Upper lobe of right lung (tissue), 1 donor: ENCODE measurements around the gene DCTD. TPM values are rescaled to one million over a fixed set of nuclear protein-coding genes. Genes with fewer than 3 reads are reported as not detected.

Experiments used
- ATAC-seq: fragments of 200-7000 bp; cut with Tn5 transposase; one replicate; pipeline ENCODE4 v1.9.1; 2020; ENCODE audit warnings: mild to moderate bottlenecking, moderate library complexity
- DNase-seq: peaks from one replicate; pipeline ENCODE4 v3.0.0-alpha.2; 2020
- H3K27ac ChIP-seq: fragments of 200-600 bp; one replicate; pipeline ENCODE4 v1.8.0; 2022
- H3K27me3 ChIP-seq: fragments of 200-600 bp; one replicate; pipeline ENCODE4 v1.8.0; 2022; ENCODE audit warnings: mild to moderate bottlenecking
- H3K36me3 ChIP-seq: fragments of 200-600 bp; one replicate; pipeline ENCODE4 v1.8.0; 2022
- H3K4me1 ChIP-seq: fragments of 200-600 bp; one replicate; pipeline ENCODE4 v1.8.0; 2022
- H3K4me3 ChIP-seq: fragments of 200-600 bp; one replicate; pipeline ENCODE4 v1.8.0; 2022; ENCODE audit warnings: mild to moderate bottlenecking
- H3K9me3 ChIP-seq: fragments of 200-600 bp; one replicate; pipeline ENCODE4 v1.8.0; 2022
- CTCF ChIP-seq: fragments of 200-600 bp; IDR thresholded peaks from one replicate; pipeline ENCODE4 v1.8.0; 2022; ENCODE audit warnings: antibody characterized with exemption
- intact Hi-C: fragments of 100-400 bp; cut with DNase I; formaldehyde crosslinking; loops from one replicate; pipeline ENCODE4 v1.11.0; 2022
- total RNA-seq: library from RNA; stranded (reverse); fragmentation: NEBNext Ultra II Directional; extraction: Animal tissue kit (Norgen Biotek cat#: 25700); gene quantifications from one replicate; pipeline ENCODE4 v1.2.1, GENCODE V29; 2021
- donor health status: DM: no; HTN: yes; CAD: no; lungs with severe emphysema.

Gene DCTD
- total RNA-seq, 1 donor from 2014 or later = 88.6 TPM

- no peak for TF ChIP-seq CTCF
- ATAC-seq = no peak
- no peak overlapping the region for H3K4me3 ChIP-seq
- intact Hi-C loops = no loop called here
- H3K27me3 ChIP-seq = no peaks in the 10 kb centered on the region
- no peaks in the 10 kb centered on the region for H3K9me3 ChIP-seq
- H3K27ac ChIP-seq = no peak overlapping the region
- H3K4me1 ChIP-seq = peaks cover 14% of the 10 kb centered on the region
- DNase-seq = no peak
- H3K36me3 ChIP-seq = peaks cover 65% of the 10 kb centered on the region
Measured at GRCh38 chr4:182913621-182914020, 3.6 kb downstream of the DCTD start.

GRCh38 chr4:182913036-182913435 lies 4.2 kb downstream of the DCTD start:
- Histone ChIP-seq H3K36me3 (peaks cover 70% of the 10 kb centered on the region), H3K4me3 (no peak overlapping the region), H3K4me1 (peaks cover 8% of the 10 kb centered on the region), H3K9me3 (no peaks in the 10 kb centered on the region), H3K27ac (no peak overlapping the region), H3K27me3 (no peaks in the 10 kb centered on the region)
- DNase-seq (no peak), ATAC-seq (no peak)
- intact Hi-C loops = no loop called here
- TF ChIP-seq CTCF = no peak

DNA sequence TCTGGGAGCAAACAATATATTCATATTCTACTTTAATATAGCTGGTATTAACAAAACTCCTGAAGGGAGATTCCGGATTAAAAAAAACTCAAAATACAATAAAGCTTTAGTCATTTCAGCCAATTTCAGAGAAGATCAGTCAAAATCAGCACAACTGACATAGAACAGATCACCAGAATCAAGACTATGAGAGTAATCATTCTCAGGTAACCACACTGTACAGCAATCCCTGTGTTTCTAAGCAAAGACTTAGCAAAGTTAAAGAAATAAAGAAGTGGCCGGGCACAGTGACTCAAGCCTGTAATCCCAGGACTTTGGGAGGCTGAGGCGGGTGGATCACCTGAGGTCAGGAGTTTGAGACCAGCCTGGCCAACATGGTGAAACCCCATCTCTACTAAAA lies 9.1 kb downstream of the DCTD start:
- Histone ChIP-seq H3K36me3 (peaks cover 66% of the 10 kb centered on the region), H3K27ac (no peak overlapping the region), H3K27me3 (no peaks in the 10 kb centered on the region), H3K4me3 (no peak overlapping the region), H3K4me1 (no peaks in the 10 kb centered on the region), H3K9me3 (no peaks in the 10 kb centered on the region)
- no peak for ATAC-seq
- intact Hi-C loops = no loop called here
- no peak for DNase-seq
- TF ChIP-seq CTCF = no peak

DNA sequence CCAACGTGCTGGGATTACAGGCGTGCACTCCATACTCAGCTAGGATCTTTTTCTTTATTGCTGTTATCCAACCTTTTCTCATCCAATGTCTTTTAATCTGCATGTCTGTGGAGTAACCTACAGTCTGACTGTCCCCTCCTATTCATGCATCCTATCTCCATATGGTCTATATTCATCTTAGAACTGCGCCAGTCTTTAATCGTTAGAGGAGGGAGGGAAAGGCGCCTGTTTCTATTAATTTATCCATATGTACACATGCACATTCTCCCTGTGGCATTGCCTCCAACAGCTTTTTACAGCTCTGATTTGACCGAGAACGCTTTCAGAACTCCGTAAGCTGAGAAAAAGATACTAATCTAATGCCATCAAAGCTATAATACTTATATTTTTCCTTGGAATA lies 9.8 kb downstream of the DCTD start:
- no peaks in the 10 kb centered on the region for H3K4me1 ChIP-seq
- H3K4me3 ChIP-seq = no peak overlapping the region
- DNase-seq (no peak), ATAC-seq (no peak)
- H3K9me3 ChIP-seq = no peaks in the 10 kb centered on the region
- no peak overlapping the region for H3K27ac ChIP-seq
- no peak for TF ChIP-seq CTCF
- H3K27me3 ChIP-seq = no peaks in the 10 kb centered on the region
- intact Hi-C loops = no loop called here
- peaks cover 59% of the 10 kb centered on the region for H3K36me3 ChIP-seq

DNA sequence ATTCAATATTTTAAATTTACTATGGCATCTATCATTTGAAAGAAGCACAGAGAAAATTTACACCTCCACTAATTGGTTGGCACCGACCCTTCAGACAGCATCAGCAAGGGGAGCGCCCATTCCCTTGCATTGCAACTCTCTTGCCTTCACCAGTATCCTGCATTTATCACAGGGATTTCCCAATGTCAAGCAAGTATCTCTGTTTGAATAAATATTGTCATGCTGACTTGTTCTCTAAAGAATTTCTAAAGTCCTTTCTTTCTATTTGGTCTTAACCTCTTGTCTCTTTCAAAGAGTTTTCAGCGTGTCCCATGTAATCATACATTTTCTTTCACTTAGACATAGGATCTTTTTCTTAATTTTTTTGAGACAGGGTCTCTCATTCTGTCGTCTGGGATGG lies 10.4 kb downstream of the DCTD start:
- DNase-seq = no peak
- intact Hi-C loops = no loop called here
- peaks cover 58% of the 10 kb centered on the region for H3K36me3 ChIP-seq
- no peaks in the 10 kb centered on the region for H3K4me1 ChIP-seq
- no peak overlapping the region for H3K27ac ChIP-seq
- H3K27me3 ChIP-seq = no peaks in the 10 kb centered on the region
- no peak overlapping the region for H3K4me3 ChIP-seq
- TF ChIP-seq CTCF = no peak
- no peak for ATAC-seq
- no peaks in the 10 kb centered on the region for H3K9me3 ChIP-seq

GRCh38 chr4:182905038-182905437 lies 12.1 kb downstream of the DCTD start:
- TF ChIP-seq CTCF = no peak
- DNase-seq (no peak), ATAC-seq (no peak)
- no peaks in the 10 kb centered on the region for H3K9me3 ChIP-seq
- H3K27ac ChIP-seq = no peak overlapping the region
- intact Hi-C loops = no loop called here
- no peaks in the 10 kb centered on the region for H3K4me1 ChIP-seq
- no peak overlapping the region for H3K4me3 ChIP-seq
- H3K36me3 ChIP-seq = peaks cover 49% of the 10 kb centered on the region
- no peaks in the 10 kb centered on the region for H3K27me3 ChIP-seq
